Stimulated activated CD8-positive, alpha-beta memory T cell treated with anti-CD3 and anti-CD28 coated beads, Interleukin-4, amount 100 ng/mL, for 24 hours (primary cell): ENCODE results near the gene GIGYF2.
"Not testable (repeated sequence)": the region's sequence is repeated elsewhere in the genome, so short reads cannot be mapped to it uniquely, and the experiment has no call there.

Experiments
- DNase-seq: peaks from one replicate; pipeline ENCODE4 v3.0.0-alpha.2; 2020; ENCODE audit warnings: low read depth

GIGYF2 gene

DNA sequence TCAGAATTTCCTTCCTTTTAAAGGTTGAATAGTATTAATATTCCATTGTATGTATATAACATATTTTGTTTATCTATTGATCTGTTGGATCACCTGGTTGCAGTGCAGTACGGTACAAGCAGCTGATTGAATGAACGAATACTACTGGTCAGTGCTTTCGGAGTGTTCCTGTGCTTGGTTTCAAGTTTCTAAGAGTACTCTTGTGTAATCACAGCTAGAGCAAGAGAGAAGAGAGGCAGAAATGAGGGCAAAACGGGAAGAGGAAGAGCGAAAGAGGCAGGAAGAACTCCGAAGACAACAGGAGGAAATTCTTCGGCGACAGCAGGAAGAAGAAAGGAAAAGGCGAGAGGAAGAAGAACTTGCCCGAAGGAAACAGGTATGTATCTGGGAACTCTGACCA lies 119.5 kb downstream of the GIGYF2 start:
- DNase-seq = no peak

- DNase-seq = no peak
Measured at GRCh38 chr2:232817756-232818155, 120.6 kb downstream of the GIGYF2 start.

DNA sequence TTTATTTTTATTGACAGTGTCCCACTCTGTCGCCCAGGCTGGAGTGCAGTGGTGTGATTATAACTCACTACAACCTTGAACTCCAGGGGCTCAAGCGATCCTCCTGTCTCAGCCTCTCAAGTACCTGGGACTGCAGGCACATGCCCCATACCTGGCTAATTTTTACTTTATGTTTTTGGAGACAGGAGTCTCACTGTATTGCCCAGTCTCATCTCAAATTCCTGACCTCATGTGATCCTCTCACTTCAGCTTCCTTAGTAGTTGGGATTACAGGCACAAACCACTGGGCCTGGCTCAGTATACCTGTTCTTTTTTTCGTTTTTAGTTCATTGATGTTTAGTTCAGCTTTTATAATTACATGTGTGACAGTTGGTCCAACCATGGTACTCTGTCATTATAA lies 132.9 kb downstream of the GIGYF2 start:
- no peak for DNase-seq

DNA sequence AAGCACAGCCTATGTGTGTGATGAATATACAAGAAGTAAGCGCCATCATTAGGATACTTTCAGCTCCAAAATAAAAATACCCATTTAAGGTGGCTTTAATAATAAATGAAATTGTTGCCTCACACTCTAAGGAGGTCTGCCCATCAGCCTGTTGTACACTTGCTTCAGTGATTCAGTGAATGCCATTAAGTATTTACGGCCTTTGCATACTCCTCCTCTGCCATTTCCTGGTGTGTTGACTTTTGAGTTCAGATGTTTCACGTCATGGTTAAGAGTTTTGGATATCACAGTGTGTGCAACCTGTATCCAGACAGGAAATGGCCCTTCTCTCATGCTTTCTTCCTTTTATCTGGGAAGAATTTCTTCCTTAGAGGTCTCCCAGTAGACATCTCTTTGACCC lies 134.4 kb downstream of the GIGYF2 start:
- DNase-seq = no peak

DNA sequence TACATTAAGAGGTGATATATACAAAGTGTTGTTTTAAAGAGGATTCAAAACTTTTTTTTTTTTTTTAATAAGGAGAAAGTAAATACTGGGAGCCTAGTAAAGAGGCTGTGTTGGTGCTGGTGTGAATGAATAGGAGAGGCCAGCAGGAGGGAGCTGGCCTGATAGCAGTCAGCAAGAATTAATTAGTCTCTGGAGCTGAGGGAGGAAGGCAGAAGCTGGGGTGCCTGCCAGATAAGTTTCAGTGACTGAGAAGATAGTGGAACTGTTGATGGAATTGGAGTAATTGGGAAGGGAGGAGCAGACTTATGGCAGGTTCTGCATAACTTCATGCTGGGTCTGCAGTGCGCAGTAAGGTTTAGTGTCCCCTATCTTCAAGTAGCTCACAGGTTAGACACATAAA lies 136.7 kb downstream of the GIGYF2 start:
- DNase-seq = no peak

DNA sequence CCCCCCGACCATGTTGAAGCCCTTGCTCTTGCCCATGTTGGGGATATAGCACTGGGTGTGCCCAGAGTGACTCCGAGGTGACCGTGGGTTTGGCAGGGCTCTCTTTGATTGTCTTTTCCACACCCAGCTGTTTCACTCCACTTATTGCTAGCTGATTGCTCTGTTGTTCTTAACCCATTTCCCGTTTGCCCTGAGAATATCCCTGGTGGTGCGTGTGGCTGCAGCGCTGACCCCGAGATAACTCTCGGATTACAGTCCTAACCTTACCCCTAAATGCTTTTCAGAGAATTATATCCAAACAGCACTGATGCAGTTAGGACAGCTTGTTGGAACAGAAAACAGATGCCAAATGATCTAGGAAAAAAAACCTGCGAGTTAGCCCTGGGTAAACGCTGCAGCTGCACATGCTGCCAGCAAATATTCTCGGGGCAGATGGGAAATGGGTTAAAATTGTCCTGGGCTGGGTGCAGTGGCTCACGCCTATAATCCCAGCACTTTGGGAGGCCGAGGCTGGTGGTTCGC lies 138.6 kb downstream of the GIGYF2 start:
- no peak for DNase-seq

DNA sequence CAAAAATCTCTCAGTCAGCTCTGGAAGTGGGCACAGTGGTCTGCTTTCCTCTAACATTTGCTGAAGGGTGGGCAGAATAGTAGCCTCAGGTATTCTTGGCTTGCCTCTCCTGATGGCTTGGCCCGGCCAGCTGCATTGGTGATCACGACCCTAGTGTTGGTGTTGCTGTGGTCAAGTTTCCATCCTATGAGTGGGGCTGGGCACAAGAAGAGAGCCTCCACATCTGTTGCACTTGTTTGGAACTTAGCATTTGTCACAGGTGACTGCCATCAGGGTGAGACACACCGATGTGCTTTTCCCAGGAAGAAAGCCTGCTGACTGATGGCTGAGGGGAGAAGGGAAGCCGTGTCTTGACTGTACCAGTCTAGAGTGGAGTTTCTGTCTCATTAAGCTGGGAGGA lies 139.8 kb downstream of the GIGYF2 start:
- no peak for DNase-seq

GRCh38 chr2:232838406-232838874 lies 141.3 kb downstream of the GIGYF2 start:
- DNase-seq = peak; percentile 41

GRCh38 chr2:232839411-232840079 lies 142.4 kb downstream of the GIGYF2 start:
- no peak for DNase-seq

GRCh38 chr2:232842689-232843088 lies 145.6 kb downstream of the GIGYF2 start:
- no peak for DNase-seq

DNA sequence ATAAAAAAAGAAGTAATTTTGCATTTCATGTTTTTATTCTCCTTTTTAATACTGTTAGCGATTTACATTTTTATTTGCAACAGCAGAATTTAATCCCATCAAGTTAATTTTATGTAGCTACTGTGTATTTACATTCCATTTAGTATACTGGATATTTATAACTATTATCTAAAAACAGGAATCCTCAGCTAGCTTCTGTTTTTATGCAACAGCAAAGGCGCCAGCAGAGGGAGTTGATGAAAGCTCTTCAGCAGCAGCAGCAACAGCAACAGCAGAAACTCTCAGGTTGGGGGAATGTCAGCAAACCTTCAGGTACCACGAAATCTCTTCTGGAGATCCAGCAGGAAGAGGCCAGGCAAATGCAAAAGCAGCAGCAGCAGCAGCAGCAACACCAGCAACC lies 146.7 kb downstream of the GIGYF2 start:
- no peak for DNase-seq

- no peak for DNase-seq
Measured at GRCh38 chr2:232846055-232846454, 148.9 kb downstream of the GIGYF2 start.

DNA sequence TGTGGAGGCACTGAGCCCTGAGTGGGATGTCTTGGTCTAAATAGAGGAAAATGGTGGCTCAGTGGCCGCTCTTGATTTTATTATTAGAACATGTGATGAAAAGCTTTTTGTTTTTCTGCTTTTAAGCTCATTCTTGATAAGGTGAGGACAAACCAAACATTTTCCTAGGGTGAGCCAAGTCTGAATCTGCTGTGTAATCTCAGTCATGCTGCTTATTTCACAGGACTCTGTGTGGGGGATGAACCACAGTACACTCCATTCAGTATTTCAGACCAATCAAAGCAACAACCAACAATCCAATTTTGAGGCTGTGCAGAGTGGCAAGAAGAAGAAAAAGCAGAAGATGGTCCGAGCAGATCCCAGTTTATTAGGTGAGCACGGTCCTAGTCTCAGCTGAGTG lies 152.9 kb downstream of the GIGYF2 start:
- DNase-seq = no peak

- not testable (repeated sequence) for DNase-seq
Measured at GRCh38 chr2:232852081-232852480, 154.9 kb downstream of the GIGYF2 start.

DNA sequence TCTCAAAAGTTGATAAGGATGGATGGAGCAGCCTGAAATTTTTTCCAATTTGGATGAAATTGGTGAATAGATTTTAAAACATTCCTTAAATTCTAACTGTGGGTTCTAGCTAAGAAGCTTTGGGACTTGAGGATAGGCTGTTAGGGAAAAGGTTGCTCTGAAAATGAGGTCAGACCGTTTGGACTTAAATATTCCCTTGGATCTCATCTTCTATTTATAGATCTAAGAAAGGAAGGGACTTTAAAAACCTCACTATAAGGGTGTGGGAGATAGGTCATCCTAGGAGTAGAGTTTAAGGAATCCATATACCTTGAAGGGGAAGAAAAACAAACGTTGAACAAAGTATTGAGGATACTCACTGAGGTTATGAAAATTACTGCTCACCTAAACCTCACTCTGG lies 155.5 kb downstream of the GIGYF2 start:
- no peak for DNase-seq

GRCh38 chr2:232854082-232854481 lies 157.0 kb downstream of the GIGYF2 start:
- DNase-seq = no peak

DNA sequence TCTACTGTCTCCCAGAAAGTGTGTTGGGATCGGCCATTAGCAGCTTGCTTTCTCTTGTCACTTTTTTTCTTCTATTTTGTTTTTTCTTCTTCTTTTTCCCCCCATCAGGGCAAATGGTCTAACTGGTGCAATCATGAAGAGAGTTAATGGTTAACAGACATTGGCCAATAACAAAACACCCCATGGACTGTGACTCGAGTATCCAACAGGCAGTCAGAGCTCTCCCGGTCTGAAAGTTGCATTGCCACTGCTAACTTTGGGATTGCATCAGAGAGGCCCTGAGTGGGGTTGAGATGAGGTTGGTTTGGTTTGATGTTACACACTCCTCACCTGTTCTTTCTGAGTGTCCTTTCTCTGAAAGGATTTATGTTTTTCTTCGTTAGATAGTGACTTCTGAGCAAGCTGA lies 160.0 kb downstream of the GIGYF2 start:
- no peak for DNase-seq

DNA sequence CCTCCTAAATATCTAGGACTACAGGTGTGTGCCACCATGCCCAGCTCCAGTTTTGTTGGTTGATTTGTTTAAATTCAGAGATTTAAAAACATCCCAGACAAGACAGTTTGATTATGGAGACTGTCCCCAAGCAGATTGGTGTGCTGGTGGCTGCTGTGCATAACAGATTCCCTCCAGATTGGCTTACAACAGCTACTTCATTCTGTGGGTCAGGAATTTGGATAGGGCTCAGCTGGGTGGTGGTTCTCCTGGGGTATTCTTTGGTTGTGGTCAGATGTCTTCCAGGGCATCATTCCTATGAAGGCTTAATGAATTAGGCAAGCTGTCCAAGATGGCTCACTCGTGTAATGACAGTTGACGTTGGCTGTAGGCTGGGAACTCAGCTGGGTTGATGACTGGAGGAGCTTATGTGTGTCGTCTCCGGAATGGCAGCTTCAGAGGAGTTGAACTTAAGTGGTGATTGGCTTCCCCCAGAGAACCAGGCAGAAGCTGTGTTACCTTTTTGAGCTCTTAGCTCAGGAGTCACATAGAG lies 162.3 kb downstream of the GIGYF2 start:
- DNase-seq = no peak

DNA sequence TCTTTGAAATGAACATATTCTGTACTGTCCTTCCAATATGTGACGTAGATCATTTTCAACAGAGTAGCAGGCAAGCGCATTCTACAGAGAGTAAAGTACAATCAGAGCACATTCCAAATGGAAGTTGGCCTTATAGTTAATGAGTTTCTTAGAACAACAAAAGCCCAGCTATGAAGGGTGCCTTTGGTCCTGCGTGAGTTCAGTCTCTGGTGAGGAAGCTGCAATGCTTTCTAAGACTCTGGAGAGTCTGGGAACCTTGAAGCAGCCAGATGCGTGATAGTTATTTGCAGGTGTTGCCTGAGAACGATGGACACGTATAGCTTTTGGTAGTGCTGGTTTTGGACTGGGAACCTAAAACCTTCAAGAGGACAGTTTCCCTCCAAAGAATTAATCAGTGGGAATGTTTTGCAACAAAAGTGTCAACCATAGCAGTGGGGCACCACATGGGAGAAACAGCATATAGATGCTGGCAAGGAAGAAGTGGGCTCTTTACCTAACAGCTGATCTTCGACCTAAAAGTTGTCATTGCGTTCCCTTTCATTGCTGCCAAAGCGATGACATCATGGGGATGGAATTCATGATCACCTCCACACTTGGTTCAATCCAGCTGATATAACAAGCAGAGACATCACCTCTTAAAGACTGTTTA lies 163.6 kb downstream of the GIGYF2 start:
- no peak for DNase-seq

DNA sequence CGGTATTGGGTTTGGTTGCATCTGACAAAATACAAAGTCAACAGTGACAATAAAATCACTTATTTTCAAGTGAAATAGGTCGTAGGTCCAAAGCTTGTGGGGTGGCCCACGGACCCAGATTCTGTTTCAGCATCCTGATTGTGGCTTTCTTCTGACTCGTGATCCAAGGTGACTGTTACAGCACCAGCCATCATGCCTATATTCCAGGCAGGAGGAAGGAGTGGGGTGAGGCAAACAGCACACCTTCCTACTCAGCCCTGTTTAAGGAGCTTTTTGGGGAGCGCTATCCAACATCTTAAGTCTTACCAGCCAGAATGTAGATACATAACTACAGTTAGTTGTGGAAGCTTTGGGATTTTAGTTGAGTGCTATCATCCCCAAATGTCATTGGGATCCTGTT lies 164.2 kb downstream of the GIGYF2 start:
- no peak for DNase-seq

GRCh38 chr2:232863996-232864395 lies 166.9 kb downstream of the GIGYF2 start:
- DNase-seq = no peak

DNA sequence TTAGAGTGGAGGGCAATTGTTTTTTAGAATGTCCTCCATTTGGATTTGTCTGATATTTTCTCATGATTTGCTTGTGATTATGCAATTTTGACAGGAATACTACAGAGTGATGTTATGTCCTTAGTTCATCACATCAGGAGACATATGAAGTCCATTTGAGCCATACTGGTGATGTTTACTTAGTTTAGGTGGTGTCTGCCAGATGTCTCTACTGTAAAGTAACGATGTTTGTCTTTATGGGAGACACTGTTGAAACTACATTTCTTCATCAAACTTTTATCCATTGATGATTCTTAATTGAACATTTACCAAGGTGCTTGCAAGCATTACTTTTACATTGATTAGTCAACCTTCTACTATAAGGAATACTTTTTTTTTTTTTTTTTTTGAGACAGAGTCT lies 168.0 kb downstream of the GIGYF2 start:
- no peak for DNase-seq

DNA sequence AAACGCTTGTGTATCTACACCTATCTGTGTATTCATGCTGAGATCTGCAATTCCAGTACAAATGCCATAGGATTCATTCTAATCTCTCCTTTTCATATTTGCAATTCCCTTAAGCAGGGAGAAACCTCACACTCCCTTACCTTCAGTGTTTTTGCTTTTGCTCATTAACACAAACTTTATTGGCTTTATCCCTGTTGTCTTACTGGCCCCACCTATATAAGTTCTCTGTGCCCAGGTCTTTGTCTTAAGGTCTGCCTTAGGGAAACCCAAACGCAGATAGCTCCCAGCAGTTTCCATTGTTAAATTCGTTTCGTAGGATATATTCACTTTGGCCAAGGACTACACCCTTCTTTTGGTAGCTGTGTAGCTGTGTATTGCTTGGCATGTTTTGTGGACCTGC lies 169.0 kb downstream of the GIGYF2 start:
- DNase-seq = no peak
